ENCODE measurements around the gene GINS2.

- TF ChIP-seq, protein P1, sequence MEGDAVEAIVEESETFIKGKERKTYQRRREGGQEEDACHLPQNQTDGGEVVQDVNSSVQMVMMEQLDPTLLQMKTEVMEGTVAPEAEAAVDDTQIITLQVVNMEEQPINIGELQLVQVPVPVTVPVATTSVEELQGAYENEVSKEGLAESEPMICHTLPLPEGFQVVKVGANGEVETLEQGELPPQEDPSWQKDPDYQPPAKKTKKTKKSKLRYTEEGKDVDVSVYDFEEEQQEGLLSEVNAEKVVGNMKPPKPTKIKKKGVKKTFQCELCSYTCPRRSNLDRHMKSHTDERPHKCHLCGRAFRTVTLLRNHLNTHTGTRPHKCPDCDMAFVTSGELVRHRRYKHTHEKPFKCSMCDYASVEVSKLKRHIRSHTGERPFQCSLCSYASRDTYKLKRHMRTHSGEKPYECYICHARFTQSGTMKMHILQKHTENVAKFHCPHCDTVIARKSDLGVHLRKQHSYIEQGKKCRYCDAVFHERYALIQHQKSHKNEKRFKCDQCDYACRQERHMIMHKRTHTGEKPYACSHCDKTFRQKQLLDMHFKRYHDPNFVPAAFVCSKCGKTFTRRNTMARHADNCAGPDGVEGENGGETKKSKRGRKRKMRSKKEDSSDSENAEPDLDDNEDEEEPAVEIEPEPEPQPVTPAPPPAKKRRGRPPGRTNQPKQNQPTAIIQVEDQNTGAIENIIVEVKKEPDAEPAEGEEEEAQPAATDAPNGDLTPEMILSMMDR (IDR thresholded peaks at IDR 0.05) = no peak
- TF ChIP-seq POLR2A (IDR thresholded peaks at IDR 0.05) = no peak
Measured at GRCh38 chr16:85641305-85641704, 47.4 kb downstream of the GINS2 start.

Measured in adrenal gland (tissue), 5 donors.